ENCODE results near the gene CMTR1. TPM values are rescaled to one million over a fixed set of nuclear protein-coding genes. Genes with fewer than 3 reads are reported as not detected.

CMTR1 gene
- total and polyA plus RNA-seq, 2 of the 13 experiments (the other 11 are each of a cell fraction or from before 2014, with no cell fraction given), result 19.7 to 55.2 TPM

- TF ChIP-seq SOX13 (IDR thresholded peaks at IDR 0.05) (no peak), SOX13 (CRISPR knock-in tag; conservative IDR thresholded peaks at IDR 0.05 in 1 of 2, IDR thresholded peaks at IDR 0.05 in 1 of 2) (peak in 1 of 2 experiments; percentile 56; a peak in 2 of 4 replicates), ZMYM3 (CRISPR knock-in tag; IDR thresholded peaks at IDR 0.05) (0 out of 2 replicates have a peak, but pooled peaks have one; percentile 26), KMT2A (CRISPR knock-in tag; IDR thresholded peaks at IDR 0.05) (peak; percentile 97), IKZF4 (CRISPR knock-in tag; IDR thresholded peaks at IDR 0.05; ENCODE audit: borderline replicate concordance, low read depth, not compliant biosample characterization) (peak; percentile 61), TARDBP (CRISPR knock-in tag; IDR thresholded peaks at IDR 0.05) (peak; percentile 72; the same call in 1 of the 2 replicates), ZBTB40 (IDR thresholded peaks at IDR 0.05) (no peak), ZBTB40 (CRISPR knock-in tag; IDR thresholded peaks at IDR 0.05) (peak; percentile 70), TMF1 (CRISPR knock-in tag; IDR thresholded peaks at IDR 0.05; ENCODE audit: low read depth) (peak; percentile 73), HOXD1 (CRISPR knock-in tag; IDR thresholded peaks at IDR 0.05) (peak; percentile 16; the same call in 1 of the 2 replicates), NFYB (CRISPR knock-in tag; IDR thresholded peaks at IDR 0.05) (peak; percentile 40; the same call in 1 of the 2 replicates), NFKB2 (CRISPR knock-in tag; IDR thresholded peaks at IDR 0.05; ENCODE audit: borderline replicate concordance) (peak; percentile 88; the same call in 1 of the 2 replicates), ZNF430 (CRISPR knock-in tag; IDR thresholded peaks at IDR 0.05) (peak; percentile 71; the same call in 1 of the 2 replicates), BHLHE40 (IDR thresholded peaks at IDR 0.05; ENCODE audit: low read length) (peak; percentile 39; the same call in 1 of the 2 replicates), SOX5 (CRISPR knock-in tag; IDR thresholded peaks at IDR 0.05; ENCODE audit: borderline replicate concordance) (peak; percentile 67; the same call in 1 of the 2 replicates), ZXDC (CRISPR knock-in tag; IDR thresholded peaks at IDR 0.05) (peak; percentile 78; the same call in 1 of the 2 replicates), ZBTB20 (CRISPR knock-in tag; IDR thresholded peaks at IDR 0.05; ENCODE audit: borderline replicate concordance, low read depth) (peak; percentile 45; the same call in 1 of the 2 replicates), KDM3A (CRISPR knock-in tag; IDR thresholded peaks at IDR 0.05; ENCODE audit: low read depth) (peak; percentile 95)
Measured at GRCh38 chr6:37432916-37433656, at the start of gene CMTR1 (continued).

Data from HepG2 (cell line).